ENCODE data around the gene AGRN. TPM values are rescaled to one million over a fixed set of nuclear protein-coding genes. Genes with fewer than 3 reads are reported as not detected.

Gene AGRN
- total RNA-seq, 1 experiment from 2014 or later = 184 TPM

DNA sequence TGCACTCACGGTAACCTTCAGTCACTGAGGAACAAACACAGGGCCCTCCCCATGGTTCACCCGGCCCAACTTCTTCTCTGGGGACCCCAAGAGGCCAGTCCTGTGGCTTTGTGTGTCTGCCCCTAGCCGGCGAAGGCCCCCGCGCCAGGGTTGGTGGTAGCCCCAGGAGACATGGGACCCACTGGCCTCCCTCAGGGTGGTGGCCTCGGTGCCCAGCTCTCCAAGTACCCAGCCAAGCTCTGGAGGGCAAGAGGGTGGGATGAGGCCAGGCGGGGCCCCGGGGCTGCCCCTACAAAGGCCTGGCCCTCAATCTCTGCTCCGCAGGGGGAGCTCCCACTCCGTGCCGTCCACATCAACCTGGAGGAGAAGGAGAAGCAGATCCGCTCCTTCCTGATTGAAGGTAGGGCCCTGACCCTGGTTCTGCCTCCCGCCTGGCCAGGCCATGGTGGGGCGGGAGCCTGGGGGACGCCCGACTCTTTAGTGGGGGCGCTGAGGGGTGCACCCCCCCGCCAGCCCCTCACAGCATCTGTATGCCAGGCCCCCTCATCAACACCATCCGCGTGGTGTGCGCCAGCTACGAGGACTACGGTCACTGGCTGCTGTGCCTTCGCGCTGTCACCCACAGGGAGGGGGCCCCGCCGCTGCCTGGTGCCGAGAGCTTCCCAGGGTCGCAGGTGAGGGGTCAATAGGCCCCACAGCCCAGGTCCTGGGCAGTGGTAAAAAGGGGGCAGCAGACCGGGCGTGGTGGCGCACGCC is 48.0 kb upstream of the AGRN start (continued):
- TF ChIP-seq, protein P1, sequence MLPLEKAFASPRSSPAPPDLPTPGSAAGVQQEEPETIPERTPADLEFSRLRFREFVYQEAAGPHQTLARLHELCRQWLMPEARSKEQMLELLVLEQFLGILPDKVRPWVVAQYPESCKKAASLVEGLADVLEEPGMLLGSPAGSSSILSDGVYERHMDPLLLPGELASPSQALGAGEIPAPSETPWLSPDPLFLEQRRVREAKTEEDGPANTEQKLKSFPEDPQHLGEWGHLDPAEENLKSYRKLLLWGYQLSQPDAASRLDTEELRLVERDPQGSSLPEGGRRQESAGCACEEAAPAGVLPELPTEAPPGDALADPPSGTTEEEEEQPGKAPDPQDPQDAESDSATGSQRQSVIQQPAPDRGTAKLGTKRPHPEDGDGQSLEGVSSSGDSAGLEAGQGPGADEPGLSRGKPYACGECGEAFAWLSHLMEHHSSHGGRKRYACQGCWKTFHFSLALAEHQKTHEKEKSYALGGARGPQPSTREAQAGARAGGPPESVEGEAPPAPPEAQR (CRISPR knock-in tag; IDR thresholded peaks at IDR 0.05) = no peak
- TF ChIP-seq, protein P2, sequence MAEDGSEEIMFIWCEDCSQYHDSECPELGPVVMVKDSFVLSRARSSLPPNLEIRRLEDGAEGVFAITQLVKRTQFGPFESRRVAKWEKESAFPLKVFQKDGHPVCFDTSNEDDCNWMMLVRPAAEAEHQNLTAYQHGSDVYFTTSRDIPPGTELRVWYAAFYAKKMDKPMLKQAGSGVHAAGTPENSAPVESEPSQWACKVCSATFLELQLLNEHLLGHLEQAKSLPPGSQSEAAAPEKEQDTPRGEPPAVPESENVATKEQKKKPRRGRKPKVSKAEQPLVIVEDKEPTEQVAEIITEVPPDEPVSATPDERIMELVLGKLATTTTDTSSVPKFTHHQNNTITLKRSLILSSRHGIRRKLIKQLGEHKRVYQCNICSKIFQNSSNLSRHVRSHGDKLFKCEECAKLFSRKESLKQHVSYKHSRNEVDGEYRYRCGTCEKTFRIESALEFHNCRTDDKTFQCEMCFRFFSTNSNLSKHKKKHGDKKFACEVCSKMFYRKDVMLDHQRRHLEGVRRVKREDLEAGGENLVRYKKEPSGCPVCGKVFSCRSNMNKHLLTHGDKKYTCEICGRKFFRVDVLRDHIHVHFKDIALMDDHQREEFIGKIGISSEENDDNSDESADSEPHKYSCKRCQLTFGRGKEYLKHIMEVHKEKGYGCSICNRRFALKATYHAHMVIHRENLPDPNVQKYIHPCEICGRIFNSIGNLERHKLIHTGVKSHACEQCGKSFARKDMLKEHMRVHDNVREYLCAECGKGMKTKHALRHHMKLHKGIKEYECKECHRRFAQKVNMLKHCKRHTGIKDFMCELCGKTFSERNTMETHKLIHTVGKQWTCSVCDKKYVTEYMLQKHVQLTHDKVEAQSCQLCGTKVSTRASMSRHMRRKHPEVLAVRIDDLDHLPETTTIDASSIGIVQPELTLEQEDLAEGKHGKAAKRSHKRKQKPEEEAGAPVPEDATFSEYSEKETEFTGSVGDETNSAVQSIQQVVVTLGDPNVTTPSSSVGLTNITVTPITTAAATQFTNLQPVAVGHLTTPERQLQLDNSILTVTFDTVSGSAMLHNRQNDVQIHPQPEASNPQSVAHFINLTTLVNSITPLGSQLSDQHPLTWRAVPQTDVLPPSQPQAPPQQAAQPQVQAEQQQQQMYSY (CRISPR knock-in tag; IDR thresholded peaks at IDR 0.05) = no peak
- TF ChIP-seq NR2C2 (CRISPR knock-in tag; IDR thresholded peaks at IDR 0.05) (no peak), TEAD1 (CRISPR knock-in tag; IDR thresholded peaks at IDR 0.05) (no peak), ZNF219 (CRISPR knock-in tag; IDR thresholded peaks at IDR 0.05; ENCODE audit: borderline replicate concordance) (no peak), JAZF1 (CRISPR knock-in tag; IDR thresholded peaks at IDR 0.05) (no peak)
- TF ChIP-seq, protein P3, sequence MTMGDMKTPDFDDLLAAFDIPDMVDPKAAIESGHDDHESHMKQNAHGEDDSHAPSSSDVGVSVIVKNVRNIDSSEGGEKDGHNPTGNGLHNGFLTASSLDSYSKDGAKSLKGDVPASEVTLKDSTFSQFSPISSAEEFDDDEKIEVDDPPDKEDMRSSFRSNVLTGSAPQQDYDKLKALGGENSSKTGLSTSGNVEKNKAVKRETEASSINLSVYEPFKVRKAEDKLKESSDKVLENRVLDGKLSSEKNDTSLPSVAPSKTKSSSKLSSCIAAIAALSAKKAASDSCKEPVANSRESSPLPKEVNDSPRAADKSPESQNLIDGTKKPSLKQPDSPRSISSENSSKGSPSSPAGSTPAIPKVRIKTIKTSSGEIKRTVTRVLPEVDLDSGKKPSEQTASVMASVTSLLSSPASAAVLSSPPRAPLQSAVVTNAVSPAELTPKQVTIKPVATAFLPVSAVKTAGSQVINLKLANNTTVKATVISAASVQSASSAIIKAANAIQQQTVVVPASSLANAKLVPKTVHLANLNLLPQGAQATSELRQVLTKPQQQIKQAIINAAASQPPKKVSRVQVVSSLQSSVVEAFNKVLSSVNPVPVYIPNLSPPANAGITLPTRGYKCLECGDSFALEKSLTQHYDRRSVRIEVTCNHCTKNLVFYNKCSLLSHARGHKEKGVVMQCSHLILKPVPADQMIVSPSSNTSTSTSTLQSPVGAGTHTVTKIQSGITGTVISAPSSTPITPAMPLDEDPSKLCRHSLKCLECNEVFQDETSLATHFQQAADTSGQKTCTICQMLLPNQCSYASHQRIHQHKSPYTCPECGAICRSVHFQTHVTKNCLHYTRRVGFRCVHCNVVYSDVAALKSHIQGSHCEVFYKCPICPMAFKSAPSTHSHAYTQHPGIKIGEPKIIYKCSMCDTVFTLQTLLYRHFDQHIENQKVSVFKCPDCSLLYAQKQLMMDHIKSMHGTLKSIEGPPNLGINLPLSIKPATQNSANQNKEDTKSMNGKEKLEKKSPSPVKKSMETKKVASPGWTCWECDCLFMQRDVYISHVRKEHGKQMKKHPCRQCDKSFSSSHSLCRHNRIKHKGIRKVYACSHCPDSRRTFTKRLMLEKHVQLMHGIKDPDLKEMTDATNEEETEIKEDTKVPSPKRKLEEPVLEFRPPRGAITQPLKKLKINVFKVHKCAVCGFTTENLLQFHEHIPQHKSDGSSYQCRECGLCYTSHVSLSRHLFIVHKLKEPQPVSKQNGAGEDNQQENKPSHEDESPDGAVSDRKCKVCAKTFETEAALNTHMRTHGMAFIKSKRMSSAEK (CRISPR knock-in tag; IDR thresholded peaks at IDR 0.05; ENCODE audit: borderline replicate concordance) = no peak
- TF ChIP-seq, protein P4, sequence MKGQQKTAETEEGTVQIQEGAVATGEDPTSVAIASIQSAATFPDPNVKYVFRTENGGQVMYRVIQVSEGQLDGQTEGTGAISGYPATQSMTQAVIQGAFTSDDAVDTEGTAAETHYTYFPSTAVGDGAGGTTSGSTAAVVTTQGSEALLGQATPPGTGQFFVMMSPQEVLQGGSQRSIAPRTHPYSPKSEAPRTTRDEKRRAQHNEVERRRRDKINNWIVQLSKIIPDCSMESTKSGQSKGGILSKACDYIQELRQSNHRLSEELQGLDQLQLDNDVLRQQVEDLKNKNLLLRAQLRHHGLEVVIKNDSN (CRISPR knock-in tag; IDR thresholded peaks at IDR 0.05) = no peak
- TF ChIP-seq, protein P5, sequence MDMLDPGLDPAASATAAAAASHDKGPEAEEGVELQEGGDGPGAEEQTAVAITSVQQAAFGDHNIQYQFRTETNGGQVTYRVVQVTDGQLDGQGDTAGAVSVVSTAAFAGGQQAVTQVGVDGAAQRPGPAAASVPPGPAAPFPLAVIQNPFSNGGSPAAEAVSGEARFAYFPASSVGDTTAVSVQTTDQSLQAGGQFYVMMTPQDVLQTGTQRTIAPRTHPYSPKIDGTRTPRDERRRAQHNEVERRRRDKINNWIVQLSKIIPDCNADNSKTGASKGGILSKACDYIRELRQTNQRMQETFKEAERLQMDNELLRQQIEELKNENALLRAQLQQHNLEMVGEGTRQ (CRISPR knock-in tag; IDR thresholded peaks at IDR 0.05) = no peak
- TF ChIP-seq, protein P6, sequence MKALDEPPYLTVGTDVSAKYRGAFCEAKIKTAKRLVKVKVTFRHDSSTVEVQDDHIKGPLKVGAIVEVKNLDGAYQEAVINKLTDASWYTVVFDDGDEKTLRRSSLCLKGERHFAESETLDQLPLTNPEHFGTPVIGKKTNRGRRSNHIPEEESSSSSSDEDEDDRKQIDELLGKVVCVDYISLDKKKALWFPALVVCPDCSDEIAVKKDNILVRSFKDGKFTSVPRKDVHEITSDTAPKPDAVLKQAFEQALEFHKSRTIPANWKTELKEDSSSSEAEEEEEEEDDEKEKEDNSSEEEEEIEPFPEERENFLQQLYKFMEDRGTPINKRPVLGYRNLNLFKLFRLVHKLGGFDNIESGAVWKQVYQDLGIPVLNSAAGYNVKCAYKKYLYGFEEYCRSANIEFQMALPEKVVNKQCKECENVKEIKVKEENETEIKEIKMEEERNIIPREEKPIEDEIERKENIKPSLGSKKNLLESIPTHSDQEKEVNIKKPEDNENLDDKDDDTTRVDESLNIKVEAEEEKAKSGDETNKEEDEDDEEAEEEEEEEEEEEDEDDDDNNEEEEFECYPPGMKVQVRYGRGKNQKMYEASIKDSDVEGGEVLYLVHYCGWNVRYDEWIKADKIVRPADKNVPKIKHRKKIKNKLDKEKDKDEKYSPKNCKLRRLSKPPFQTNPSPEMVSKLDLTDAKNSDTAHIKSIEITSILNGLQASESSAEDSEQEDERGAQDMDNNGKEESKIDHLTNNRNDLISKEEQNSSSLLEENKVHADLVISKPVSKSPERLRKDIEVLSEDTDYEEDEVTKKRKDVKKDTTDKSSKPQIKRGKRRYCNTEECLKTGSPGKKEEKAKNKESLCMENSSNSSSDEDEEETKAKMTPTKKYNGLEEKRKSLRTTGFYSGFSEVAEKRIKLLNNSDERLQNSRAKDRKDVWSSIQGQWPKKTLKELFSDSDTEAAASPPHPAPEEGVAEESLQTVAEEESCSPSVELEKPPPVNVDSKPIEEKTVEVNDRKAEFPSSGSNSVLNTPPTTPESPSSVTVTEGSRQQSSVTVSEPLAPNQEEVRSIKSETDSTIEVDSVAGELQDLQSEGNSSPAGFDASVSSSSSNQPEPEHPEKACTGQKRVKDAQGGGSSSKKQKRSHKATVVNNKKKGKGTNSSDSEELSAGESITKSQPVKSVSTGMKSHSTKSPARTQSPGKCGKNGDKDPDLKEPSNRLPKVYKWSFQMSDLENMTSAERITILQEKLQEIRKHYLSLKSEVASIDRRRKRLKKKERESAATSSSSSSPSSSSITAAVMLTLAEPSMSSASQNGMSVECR (CRISPR knock-in tag; IDR thresholded peaks at IDR 0.05; ENCODE audit: borderline replicate concordance) = no peak
- TF ChIP-seq, protein P7, sequence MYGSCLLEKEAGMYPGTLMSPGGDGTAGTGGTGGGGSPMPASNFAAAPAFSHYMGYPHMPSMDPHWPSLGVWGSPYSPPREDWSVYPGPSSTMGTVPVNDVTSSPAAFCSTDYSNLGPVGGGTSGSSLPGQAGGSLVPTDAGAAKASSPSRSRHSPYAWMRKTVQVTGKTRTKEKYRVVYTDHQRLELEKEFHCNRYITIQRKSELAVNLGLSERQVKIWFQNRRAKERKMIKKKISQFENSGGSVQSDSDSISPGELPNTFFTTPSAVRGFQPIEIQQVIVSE (CRISPR knock-in tag; IDR thresholded peaks at IDR 0.05; ENCODE audit: borderline replicate concordance) = no peak
- TF ChIP-seq, protein P8, sequence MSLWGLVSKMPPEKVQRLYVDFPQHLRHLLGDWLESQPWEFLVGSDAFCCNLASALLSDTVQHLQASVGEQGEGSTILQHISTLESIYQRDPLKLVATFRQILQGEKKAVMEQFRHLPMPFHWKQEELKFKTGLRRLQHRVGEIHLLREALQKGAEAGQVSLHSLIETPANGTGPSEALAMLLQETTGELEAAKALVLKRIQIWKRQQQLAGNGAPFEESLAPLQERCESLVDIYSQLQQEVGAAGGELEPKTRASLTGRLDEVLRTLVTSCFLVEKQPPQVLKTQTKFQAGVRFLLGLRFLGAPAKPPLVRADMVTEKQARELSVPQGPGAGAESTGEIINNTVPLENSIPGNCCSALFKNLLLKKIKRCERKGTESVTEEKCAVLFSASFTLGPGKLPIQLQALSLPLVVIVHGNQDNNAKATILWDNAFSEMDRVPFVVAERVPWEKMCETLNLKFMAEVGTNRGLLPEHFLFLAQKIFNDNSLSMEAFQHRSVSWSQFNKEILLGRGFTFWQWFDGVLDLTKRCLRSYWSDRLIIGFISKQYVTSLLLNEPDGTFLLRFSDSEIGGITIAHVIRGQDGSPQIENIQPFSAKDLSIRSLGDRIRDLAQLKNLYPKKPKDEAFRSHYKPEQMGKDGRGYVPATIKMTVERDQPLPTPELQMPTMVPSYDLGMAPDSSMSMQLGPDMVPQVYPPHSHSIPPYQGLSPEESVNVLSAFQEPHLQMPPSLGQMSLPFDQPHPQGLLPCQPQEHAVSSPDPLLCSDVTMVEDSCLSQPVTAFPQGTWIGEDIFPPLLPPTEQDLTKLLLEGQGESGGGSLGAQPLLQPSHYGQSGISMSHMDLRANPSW (CRISPR knock-in tag; conservative IDR thresholded peaks at IDR 0.05; ENCODE audit: low read depth) = no peak

Data from WTC11 (cell line).